HG03439 (cell line): ENCODE measurements around the gene AP3B2.
"Not testable (repeated sequence)": the region's sequence is repeated elsewhere in the genome, so short reads cannot be mapped to it uniquely, and the experiment has no call there.

Experiments used
- ATAC-seq: cut with Tn5 transposase; IDR thresholded peaks from one replicate; pipeline ENCODE4 v1.9.1; 2021; ENCODE audit warnings: mild to moderate bottlenecking, moderate library complexity; ENCODE audit not compliant: unreplicated experiment

AP3B2 gene

DNA sequence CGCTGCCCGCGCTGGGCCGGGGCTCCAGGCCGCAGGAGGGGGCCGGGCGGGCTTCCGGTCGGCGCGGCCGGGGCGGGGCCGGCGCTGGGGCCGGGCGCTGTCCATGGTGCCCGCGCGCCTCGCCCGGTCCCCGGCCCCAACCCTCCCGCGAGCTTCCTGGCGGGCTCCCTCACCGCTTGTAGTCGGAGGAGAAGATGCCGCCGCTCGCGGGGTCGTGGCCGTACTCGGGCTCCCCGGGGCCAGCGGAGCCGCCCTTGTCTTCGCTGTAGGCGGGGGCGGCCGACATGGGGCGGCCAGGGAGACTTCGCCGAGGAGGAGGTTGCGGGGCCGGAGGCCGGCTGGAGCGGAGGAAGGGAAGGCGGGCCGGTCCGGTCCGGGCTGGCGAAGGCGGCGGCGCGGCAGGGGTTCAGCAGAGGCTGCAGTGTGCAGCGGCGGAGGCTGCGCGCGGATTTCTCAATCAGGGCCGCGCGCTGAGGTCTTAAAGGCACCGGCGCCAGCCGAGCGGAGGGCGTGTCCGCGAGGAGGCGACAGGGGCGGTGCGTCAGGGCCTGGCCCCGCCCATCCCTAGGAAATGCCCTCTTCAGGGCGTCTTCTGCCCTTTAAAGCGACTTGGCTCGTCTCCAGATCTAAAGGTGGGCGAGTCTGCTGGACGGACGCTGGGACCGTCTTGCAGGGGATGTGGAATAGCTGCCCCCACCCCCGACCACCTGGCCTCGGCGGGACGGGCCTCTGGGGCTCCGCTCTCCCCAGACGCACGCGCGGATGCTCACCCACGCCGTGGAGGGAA lies at the start of gene AP3B2:
Gene AP3B2 (minus strand): TSS at position 455 of the 787 bp plus-strand sequence. CDS start 169 bp downstream, at position 286.
- ATAC-seq: peak; percentile 87

DNA sequence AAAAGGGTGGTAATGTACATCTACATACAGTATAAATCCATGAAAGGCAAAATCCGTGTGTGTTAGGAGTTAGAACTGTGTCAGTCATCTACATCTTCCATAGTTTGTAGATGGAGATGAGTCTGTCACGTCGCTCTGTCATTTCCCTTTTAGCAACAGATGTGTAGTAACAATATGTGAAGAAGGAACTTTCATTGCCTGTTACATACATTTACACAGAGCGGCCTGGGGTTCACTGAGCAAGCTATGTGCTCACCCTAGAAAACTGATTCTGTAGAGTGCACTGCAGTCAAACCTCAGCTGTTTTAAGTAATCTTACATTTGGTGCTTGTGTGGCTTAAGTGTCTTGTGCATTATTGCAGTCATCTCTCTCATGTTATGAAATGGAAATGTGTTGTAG lies 41.6 kb upstream of the AP3B2 start:
- ATAC-seq: no peak

DNA sequence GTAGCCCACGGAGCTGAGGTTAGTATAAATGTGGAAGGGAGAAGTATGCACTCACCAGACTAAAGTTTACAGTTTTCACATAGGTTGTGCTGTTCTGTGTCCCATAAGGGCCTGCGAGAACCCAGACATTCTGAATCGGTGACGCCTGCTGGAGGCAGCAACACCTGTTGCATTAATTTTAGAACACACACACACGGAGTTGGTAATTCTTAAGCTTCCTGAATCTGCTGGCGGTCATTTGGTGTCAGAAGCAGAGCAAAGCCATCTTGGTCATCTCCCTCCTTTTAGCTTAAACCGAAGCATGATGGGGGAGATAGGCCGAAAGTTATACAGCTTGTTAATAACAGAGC lies 41.1 kb upstream of the AP3B2 start:
- peak; percentile 15 for ATAC-seq

- ATAC-seq: peak; percentile 91
Observed at GRCh38 chr15:82749951-82750830, 40.5 kb upstream of the AP3B2 start.

GRCh38 chr15:82748315-82748714 lies 38.6 kb upstream of the AP3B2 start:
- ATAC-seq: no peak

GRCh38 chr15:82743810-82744209 lies 34.1 kb upstream of the AP3B2 start:
- no peak for ATAC-seq

DNA sequence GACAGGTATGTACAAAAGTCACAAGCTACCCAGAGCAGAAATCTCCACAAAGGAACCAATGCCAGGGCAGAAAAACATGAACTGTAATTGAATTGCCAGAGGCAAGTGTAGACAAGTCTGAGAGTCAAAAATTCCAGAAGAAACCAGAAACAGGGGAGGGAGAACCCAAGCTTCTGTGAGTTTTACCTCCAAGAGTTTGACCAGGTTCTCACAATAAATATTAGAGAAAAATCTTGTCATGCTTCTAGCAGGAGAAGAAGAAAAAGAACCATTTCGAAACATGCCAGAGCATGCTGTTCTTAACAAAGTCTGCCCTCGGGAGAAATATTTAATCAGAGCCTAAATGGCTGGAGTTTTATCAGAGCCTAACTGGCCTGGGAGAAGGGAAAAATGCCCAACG lies 32.5 kb upstream of the AP3B2 start:
- ATAC-seq: no peak

DNA sequence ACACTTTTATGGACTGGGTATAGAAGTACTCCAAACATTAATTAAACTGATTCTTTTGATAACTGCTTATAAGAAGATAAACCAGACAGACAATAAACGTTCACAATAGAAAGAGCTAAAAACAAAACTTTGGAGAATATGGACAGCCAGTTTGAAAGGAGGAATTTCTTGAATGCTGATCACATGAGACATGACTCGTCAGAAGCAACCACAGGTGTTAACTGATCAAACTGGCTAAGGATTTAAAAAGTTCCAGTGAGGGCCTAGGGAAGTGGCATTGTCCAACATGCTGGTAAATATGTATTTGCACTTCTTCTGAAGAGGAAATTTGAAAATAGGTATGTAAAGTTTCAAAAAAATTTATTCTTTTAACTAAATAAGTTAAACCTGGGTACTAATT lies 29.4 kb upstream of the AP3B2 start:
- no peak for ATAC-seq

GRCh38 chr15:82737975-82738374 lies 28.3 kb upstream of the AP3B2 start:
- ATAC-seq: no peak

GRCh38 chr15:82731527-82731926 lies 21.9 kb upstream of the AP3B2 start:
- no peak for ATAC-seq

DNA sequence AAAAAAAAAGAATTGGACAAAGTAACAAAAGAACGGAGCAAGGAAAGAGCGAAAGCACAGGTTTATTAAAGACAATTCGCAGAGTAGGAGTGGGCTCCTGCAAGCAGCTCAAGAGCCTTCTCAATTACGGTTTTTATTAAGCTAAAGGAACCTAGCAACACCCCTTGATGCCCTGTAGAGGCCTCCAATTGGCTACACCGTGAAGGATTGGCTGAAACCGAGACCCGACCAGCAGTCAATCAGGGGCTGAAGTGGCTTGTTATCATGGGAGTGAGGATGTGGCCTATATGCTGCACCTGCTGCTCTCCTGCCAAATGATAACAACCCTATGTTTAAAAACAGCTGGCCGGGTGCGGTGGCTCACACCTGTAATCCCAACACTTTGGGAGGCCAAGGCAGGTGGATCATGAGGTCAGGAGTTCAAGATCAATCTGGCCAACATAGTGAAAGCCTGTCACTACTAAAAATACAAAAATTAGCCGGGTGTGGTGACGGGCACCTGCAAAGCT lies 20.4 kb upstream of the AP3B2 start:
- no peak for ATAC-seq

DNA sequence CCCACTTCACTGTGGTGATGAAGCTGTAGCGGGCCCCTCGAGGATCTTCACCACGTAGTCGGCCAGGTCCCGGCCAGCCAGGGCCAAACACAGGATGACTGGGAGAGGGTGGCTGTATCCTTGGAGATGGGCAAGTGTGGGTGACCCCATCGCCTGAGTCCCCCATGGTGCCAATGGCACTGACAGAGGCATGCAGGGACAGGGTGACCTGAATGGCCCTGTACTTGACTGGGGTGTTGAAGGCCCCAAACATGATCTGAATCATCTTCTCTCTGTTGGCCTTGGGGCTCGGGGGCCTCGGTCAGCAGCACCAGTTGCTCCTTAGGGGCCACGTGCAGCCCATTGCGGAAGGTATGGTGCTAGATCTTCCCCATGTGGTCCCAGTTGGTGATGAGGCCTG lies 17.1 kb upstream of the AP3B2 start:
- no peak for ATAC-seq

DNA sequence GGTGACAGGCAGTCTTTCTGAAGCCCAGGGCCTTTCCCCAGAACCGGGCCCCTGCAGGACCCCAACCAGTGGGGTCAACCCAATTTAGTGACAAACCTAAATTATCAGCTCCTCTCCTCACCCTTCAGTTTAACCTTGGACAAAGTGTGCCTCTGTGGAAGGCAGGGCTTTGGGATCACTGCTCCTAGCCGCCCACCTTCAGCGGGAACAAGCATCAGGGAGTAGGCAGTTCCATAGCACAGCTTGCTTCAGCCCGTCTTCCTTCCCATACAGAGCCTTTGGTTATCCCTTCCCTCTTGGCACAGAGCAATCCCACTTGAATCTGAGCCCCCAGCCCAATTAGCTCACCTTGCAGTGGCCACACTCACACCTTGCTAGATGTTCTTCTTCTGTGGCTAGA lies 5.3 kb upstream of the AP3B2 start:
- no peak for ATAC-seq

DNA sequence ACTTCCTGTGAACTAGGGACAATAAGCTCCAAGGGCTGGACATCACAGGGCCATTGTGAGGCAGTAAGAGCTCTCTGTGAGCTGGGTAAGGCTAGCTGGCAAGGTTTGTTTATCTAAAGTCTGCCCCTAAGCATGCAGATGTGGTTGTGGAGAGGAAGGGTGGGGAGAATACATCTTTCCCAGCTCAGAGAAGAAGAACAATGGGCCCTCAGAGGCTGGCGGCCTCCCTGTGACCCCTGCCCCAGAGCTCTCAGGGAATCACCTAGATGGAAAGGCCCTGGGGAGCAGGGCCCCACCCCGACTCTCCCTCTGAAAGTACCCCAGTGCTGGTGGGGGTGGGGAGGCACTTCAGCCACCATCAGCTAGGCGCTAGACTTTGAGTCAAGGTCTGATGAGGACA lies 4.3 kb upstream of the AP3B2 start:
- ATAC-seq: no peak

DNA sequence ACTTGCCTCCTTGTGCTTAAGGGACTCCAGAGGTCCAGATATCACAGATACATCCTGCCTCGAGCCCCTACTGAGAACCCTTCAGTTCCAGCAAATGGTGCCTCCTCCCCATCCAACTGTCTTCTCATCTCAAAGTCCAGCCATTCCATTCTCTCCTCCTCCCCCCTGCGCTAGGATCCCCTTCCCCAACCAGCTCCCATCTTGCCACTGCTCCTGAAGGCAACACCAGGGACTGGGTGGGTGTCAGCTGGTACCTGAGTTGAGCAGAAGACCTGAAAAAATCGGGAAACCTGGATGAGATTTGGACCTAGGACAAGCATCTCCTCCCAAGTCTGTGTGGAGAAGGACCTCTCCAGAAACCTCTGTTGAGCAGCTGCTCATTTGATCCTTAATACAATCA lies 2.4 kb upstream of the AP3B2 start:
- no peak for ATAC-seq

GRCh38 chr15:82710926-82711490 lies 1.3 kb upstream of the AP3B2 start:
- ATAC-seq: no peak

DNA sequence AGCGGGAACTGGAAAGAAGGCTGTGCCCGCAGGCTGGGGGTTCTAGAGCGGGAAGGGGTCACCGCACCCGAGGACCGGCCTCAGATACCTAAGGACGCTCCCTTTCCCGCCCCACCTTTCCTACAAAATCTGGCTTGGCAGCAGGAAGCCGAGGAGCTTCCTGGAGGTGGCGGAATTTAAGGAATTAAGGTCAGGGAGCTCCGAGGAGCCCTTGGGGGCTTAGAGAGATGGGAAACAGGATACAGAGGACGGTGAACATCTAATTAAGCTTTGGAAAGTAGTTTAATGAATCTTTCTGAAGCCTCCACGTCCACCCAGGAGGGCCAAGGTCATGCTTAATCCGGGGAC lies 507 bp upstream of the AP3B2 start:
- ATAC-seq: no peak

GRCh38 chr15:82709081-82709420 lies 624 bp downstream of the AP3B2 start:
- no peak for ATAC-seq

- ATAC-seq: not testable (repeated sequence)
Observed at GRCh38 chr15:82705856-82706255, 3.8 kb downstream of the AP3B2 start.

GRCh38 chr15:82699726-82700125 lies 9.9 kb downstream of the AP3B2 start:
- ATAC-seq: no peak

DNA sequence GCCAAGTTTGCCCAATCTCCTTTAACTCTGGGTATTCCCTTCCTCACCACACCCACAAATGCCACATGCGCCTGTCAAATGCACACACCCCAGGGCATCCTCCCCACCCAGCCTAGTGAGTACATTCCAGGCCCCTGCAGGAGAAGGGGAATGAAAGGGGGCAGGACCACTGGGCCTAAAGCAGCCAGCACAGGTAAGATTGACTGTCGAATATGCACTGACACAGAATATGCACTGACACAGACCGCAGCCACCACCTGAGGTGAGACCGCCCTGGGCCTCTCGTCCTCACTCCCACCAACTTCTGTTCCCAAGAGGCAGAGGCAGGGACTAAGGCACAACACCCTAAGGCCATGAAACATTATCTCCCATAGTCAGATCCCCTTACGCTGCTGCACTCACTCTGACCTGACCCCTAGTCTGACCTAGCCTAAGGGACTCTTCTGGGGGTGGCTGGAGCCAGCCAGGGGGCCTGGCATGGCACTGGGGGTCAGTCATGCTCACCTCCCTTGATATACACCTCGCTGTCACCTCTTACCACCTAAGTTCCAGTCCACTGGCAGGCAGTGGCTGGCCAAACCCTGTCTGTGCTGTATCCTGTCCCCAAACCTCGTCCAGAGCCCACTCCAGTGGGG lies 10.8 kb downstream of the AP3B2 start:
- ATAC-seq: no peak
